C4-2B (cell line): ENCODE measurements around the gene LDB2.

Experiments used
- CTCF ChIP-seq: fragments of 450-650 bp; conservative IDR thresholded peaks from 2 replicates; pipeline ENCODE4 v1.5.1; 2017; ENCODE audit warnings: mild to moderate bottlenecking
- ZFX ChIP-seq: fragments of 450-650 bp; IDR thresholded peaks from 2 replicates; pipeline ENCODE4 v1.6.1; 2017

- TF ChIP-seq CTCF, result no peak
- no peak for TF ChIP-seq ZFX
Observed at GRCh38 chr4:16672421-16672820, 226.0 kb downstream of the LDB2 start.
